ENCODE measurements around the gene STX4. TPM values are rescaled to one million over a fixed set of nuclear protein-coding genes. Genes with fewer than 3 reads are reported as not detected.

Gene STX4
- total and polyA plus RNA-seq, 9 of the 15 experiments (the other 6 are each of a cell fraction or from before 2014, with no cell fraction given), result 3.2 to 48.0 (median 21.5) TPM

GRCh38 chr16:30984669-30985400, 48.5 kb upstream of the STX4 start, which contains the start of gene HSD3B7 (continued):
- TF ChIP-seq, protein P1, sequence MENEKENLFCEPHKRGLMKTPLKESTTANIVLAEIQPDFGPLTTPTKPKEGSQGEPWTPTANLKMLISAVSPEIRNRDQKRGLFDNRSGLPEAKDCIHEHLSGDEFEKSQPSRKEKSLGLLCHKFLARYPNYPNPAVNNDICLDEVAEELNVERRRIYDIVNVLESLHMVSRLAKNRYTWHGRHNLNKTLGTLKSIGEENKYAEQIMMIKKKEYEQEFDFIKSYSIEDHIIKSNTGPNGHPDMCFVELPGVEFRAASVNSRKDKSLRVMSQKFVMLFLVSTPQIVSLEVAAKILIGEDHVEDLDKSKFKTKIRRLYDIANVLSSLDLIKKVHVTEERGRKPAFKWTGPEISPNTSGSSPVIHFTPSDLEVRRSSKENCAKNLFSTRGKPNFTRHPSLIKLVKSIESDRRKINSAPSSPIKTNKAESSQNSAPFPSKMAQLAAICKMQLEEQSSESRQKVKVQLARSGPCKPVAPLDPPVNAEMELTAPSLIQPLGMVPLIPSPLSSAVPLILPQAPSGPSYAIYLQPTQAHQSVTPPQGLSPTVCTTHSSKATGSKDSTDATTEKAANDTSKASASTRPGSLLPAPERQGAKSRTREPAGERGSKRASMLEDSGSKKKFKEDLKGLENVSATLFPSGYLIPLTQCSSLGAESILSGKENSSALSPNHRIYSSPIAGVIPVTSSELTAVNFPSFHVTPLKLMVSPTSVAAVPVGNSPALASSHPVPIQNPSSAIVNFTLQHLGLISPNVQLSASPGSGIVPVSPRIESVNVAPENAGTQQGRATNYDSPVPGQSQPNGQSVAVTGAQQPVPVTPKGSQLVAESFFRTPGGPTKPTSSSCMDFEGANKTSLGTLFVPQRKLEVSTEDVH (IDR thresholded peaks at IDR 0.05; ENCODE audit: low read depth, partially characterized antibody), result peak; percentile 27
- TF ChIP-seq ATF6 (CRISPR knock-in tag; IDR thresholded peaks at IDR 0.05) (no peak), TOE1 (IDR thresholded peaks at IDR 0.05; ENCODE audit: borderline replicate concordance) (peak; percentile 29; the same call in 1 of the 2 replicates), TOE1 (CRISPR knock-in tag; IDR thresholded peaks at IDR 0.05; ENCODE audit: borderline replicate concordance, low read depth) (no peak), NFE2 (IDR thresholded peaks at IDR 0.05; ENCODE audit: low read depth) (no peak), POLR2B (IDR thresholded peaks at IDR 0.05; ENCODE audit: low read depth, partially characterized antibody) (no peak), ZNF785 (CRISPR knock-in tag; IDR thresholded peaks at IDR 0.05) (no peak), KLF1 (tag; IDR thresholded peaks at IDR 0.05) (0 out of 2 replicates have a peak, but pooled peaks have one; percentile 16), SMARCA4 (IDR thresholded peaks at IDR 0.05) (0 out of 2 replicates have a peak, but pooled peaks have one; percentile 24), ZKSCAN3 (CRISPR knock-in tag; IDR thresholded peaks at IDR 0.05) (no peak), ZNF318 (IDR thresholded peaks at IDR 0.05; ENCODE audit: borderline replicate concordance in 1 of 2, low read depth in 1 of 2) (no peak), TAF7 (tag; IDR thresholded peaks at IDR 0.05) (peak; percentile 35; the same call in 1 of the 2 replicates), ZNF76 (CRISPR knock-in tag; IDR thresholded peaks at IDR 0.05; ENCODE audit: borderline replicate concordance) (no peak), ZFP36 (IDR thresholded peaks at IDR 0.05; ENCODE audit: low read depth, low read length, partially characterized antibody) (no peak)

All from K562 (cell line).